ENCODE measurements around the gene BEST2.
A peak's percentile ranks its signal among the peaks of the same experiment; 100 is the strongest.

Gene BEST2

DNA sequence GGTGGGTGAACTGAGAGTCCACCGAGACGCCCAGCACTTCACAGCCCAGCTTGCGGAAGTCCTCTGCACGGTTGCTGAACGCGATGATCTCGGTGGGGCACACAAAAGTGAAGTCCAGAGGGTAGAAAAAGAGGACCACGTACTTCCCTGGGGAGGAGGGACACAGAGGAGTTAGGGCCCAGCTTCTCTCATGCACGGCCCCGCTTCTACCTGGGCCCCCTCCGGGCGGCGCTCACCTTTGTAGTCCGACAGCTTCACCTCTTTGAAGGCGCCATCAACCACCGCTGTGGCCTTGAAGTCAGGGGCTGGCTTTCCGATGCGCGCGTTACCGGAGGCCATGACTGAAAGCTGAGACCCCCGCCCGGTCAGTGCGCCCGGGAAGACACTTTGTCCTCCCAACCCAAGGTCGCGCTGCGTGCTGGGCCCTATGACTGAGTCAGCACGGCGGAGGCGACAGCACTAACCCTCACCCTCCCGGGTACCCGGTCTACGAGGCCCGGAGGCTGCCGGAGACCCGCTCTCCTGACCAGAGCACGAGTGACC lies 49.4 kb downstream of the BEST2 start:
- TF ChIP-seq CREB1 (IDR thresholded peaks at IDR 0.05; ENCODE audit: low read depth) = no peak
- TF ChIP-seq TEAD4 (IDR thresholded peaks at IDR 0.05) = no peak
- no peak for TF ChIP-seq CEBPB (IDR thresholded peaks at IDR 0.05)
- TF ChIP-seq RAD21 (IDR thresholded peaks at IDR 0.05; ENCODE audit: low read depth) = no peak
- TF ChIP-seq YY1 (IDR thresholded peaks at IDR 0.05; ENCODE audit: low read depth) = no peak
- TF ChIP-seq ZBTB7A (IDR thresholded peaks at IDR 0.05; ENCODE audit: low read depth) = no peak
- TF ChIP-seq EP300 (IDR thresholded peaks at IDR 0.05; ENCODE audit: borderline replicate concordance) = no peak
- TF ChIP-seq, protein P1, sequence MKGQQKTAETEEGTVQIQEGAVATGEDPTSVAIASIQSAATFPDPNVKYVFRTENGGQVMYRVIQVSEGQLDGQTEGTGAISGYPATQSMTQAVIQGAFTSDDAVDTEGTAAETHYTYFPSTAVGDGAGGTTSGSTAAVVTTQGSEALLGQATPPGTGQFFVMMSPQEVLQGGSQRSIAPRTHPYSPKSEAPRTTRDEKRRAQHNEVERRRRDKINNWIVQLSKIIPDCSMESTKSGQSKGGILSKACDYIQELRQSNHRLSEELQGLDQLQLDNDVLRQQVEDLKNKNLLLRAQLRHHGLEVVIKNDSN (IDR thresholded peaks at IDR 0.05) = no peak
- TF ChIP-seq, protein P2, sequence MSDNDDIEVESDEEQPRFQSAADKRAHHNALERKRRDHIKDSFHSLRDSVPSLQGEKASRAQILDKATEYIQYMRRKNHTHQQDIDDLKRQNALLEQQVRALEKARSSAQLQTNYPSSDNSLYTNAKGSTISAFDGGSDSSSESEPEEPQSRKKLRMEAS (IDR thresholded peaks at IDR 0.05) = no peak
- TF ChIP-seq, protein P3, sequence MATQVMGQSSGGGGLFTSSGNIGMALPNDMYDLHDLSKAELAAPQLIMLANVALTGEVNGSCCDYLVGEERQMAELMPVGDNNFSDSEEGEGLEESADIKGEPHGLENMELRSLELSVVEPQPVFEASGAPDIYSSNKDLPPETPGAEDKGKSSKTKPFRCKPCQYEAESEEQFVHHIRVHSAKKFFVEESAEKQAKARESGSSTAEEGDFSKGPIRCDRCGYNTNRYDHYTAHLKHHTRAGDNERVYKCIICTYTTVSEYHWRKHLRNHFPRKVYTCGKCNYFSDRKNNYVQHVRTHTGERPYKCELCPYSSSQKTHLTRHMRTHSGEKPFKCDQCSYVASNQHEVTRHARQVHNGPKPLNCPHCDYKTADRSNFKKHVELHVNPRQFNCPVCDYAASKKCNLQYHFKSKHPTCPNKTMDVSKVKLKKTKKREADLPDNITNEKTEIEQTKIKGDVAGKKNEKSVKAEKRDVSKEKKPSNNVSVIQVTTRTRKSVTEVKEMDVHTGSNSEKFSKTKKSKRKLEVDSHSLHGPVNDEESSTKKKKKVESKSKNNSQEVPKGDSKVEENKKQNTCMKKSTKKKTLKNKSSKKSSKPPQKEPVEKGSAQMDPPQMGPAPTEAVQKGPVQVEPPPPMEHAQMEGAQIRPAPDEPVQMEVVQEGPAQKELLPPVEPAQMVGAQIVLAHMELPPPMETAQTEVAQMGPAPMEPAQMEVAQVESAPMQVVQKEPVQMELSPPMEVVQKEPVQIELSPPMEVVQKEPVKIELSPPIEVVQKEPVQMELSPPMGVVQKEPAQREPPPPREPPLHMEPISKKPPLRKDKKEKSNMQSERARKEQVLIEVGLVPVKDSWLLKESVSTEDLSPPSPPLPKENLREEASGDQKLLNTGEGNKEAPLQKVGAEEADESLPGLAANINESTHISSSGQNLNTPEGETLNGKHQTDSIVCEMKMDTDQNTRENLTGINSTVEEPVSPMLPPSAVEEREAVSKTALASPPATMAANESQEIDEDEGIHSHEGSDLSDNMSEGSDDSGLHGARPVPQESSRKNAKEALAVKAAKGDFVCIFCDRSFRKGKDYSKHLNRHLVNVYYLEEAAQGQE (IDR thresholded peaks at IDR 0.05; ENCODE audit: low read depth) = no peak
- TF ChIP-seq FOXM1 (IDR thresholded peaks at IDR 0.05; ENCODE audit: borderline replicate concordance, low read depth) = no peak
- TF ChIP-seq NFIC (IDR thresholded peaks at IDR 0.05) = no peak
- no peak for TF ChIP-seq EGR1 (IDR thresholded peaks at IDR 0.05)
- no peak for TF ChIP-seq TCF12 (IDR thresholded peaks at IDR 0.05; ENCODE audit: low read depth)
- no peak for TF ChIP-seq TAF1 (IDR thresholded peaks at IDR 0.05; ENCODE audit: low read depth)

DNA sequence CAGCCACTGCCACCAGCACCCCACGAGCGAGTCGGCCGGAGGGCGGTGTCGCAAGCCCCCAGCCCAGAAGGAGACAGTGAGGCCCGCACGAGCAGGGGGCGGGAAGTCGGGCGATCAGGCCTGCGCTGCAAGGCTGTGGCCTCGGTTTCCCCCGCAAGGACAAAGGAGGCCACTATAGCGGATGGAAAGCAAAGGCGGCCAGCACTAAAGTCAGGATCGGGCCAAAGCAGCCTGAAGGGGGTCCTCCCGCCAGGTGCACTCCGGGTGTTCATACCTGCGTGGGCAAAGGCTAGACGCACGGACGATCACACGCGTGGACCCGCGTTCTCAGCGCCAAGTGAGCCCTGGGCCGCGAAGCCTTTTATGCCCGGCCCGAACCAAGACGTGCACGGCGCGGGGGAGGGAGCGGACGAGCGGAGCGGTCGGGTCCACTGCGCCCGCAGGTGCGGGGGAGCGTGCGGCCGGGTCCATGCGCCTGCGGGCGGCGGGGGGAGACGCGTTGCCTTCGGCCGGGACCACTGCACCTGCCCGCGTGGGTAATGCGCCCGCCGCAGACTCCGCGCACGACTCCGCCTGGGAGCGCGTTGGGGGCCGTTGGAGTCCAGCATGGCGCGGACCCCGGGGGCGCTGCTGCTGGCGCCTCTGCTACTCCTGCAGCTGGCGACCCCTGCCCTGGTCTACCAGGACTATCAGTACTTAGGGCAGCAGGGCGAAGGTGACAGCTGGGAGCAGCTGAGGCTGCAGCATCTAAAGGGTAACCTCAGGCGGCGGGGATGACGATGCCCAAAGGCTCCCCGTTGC lies 50.1 kb downstream of the BEST2 start, which contains the start of the genes PRDX2 and THSD8:
Gene PRDX2, minus strand, starts transcription at position 335 of the 801 bp plus-strand sequence. CDS start 539 bp downstream, outside the sequence.
Gene THSD8, plus strand, starts transcription at position 604 of the 801 bp plus-strand sequence. Its CDS starts 3 bp downstream, at position 607.
- no peak for TF ChIP-seq RAD21 (IDR thresholded peaks at IDR 0.05; ENCODE audit: low read depth)
- TF ChIP-seq EP300 (IDR thresholded peaks at IDR 0.05; ENCODE audit: borderline replicate concordance) = peak; percentile 69; the same call in 1 of the 2 replicates
- peak; percentile 91 for TF ChIP-seq ZBTB7A (IDR thresholded peaks at IDR 0.05; ENCODE audit: low read depth)
- no peak; the same call in 1 of the 2 replicates for TF ChIP-seq YY1 (IDR thresholded peaks at IDR 0.05; ENCODE audit: low read depth)
- 0 out of 2 replicates have a peak, but pooled peaks have one; percentile 8 for TF ChIP-seq TEAD4 (IDR thresholded peaks at IDR 0.05)
- no peak for TF ChIP-seq FOXM1 (IDR thresholded peaks at IDR 0.05; ENCODE audit: borderline replicate concordance, low read depth)
- TF ChIP-seq TAF1 (IDR thresholded peaks at IDR 0.05; ENCODE audit: low read depth) = peak; percentile 88
- TF ChIP-seq TCF12 (IDR thresholded peaks at IDR 0.05; ENCODE audit: low read depth) = peak; percentile 74
- peak; percentile 71 for TF ChIP-seq EGR1 (IDR thresholded peaks at IDR 0.05)
- 0 out of 2 replicates have a peak, but pooled peaks have one; percentile 15 for TF ChIP-seq CREB1 (IDR thresholded peaks at IDR 0.05; ENCODE audit: low read depth)
- no peak; the same call in 1 of the 2 replicates for TF ChIP-seq NFIC (IDR thresholded peaks at IDR 0.05)
- TF ChIP-seq, protein P3 (IDR thresholded peaks at IDR 0.05; ENCODE audit: low read depth) = no peak
- TF ChIP-seq, protein P1 (IDR thresholded peaks at IDR 0.05) = no peak
- TF ChIP-seq CEBPB (IDR thresholded peaks at IDR 0.05) = no peak
- TF ChIP-seq, protein P2 (IDR thresholded peaks at IDR 0.05) = peak; percentile 87

DNA sequence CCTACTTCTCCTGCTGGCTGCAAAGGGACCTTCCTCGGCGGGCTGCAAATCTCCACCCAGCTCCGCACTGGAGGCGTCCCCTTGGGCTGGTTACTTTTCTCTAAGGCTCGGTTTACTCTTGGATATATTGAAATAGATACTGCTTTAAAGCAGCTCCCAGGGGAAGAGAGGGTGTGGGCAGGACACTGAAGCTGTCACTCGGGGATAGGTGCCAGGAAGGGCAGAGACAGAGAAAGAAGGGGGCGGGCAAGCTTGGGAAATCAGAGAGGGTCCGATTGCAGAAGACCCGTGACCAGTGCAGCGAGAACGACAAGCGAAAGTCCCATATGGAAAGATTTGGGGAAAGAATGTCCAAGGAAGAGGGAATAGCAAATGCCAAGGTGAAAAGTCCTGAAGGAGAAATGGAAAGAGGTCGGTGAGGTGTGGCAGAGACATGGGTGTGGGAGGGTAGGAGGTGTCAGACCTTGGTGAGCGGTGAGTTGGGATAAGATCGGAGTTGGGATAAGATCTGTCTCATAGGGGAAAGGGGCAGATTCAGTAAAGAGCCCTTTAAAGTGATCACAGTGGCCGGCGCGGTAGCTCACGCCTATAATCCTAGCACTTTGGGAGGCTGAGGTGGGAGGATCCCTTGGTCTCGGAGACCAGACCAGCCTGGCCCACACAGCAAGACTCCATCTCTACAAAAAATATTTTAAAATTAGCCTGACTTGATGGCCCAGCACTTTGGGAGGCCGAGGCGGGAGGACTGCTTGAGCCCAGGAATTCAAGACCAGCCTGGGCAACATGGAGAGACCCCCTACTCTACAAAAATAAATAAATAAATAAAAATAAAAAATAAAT lies 50.9 kb downstream of the BEST2 start:
- TF ChIP-seq TEAD4 (IDR thresholded peaks at IDR 0.05) = 0 out of 2 replicates have a peak, but pooled peaks have one; percentile 1
- no peak for TF ChIP-seq TAF1 (IDR thresholded peaks at IDR 0.05; ENCODE audit: low read depth)

DNA sequence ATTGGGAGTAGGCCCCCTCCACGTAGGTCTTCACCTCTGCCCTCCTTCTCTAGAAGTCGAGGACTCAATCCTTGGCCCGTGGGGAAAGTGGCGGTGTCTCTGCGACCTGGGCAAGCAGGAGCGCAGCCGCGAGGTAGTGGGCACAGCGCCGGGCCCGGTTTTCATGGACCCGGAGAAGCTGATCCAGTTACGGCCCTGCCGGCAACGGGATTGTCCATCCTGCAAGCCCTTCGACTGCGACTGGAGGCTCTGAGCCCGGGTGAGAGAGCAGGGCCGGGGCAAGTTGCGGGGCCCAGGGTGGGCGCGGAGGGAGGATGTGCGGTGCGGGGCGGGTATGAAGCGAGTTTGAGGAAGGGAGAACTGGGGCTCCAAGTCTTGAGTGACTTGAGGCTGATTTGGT lies 52.5 kb downstream of the BEST2 start:
- TF ChIP-seq EGR1 (IDR thresholded peaks at IDR 0.05) (no peak), ZBTB7A (IDR thresholded peaks at IDR 0.05; ENCODE audit: low read depth) (no peak)

Measured in Ishikawa (cell line).